OCI-LY7 (cell line): ENCODE measurements around the gene HIP1. TPM values are rescaled to one million over a fixed set of nuclear protein-coding genes. Genes with fewer than 3 reads are reported as not detected.
"Not testable (repeated sequence)": the region's sequence is repeated elsewhere in the genome, so short reads cannot be mapped to it uniquely, and the experiment has no call there.

Experiments used
- BruUV-seq: library from RNA; stranded (reverse); fragments of 400-500 nt; replicated peaks from 2 replicates; lab custom pipeline; 2021; lab: Mats Ljungman, UMichigan
- CTCF ChIA-PET: fragments of 300-600 bp; sonication (Branson Sonifier 250); formaldehyde crosslinking; loops from one replicate; lab custom pipeline; 2022; ENCODE audit warnings: antibody characterized with exemption; ENCODE audit not compliant: unreplicated experiment; lab: Charles Lee
- POLR2A ChIA-PET: fragments of 300-600 bp; sonication (Branson Sonifier 250); formaldehyde crosslinking; loops from one replicate; lab custom pipeline; 2022; ENCODE audit warnings: antibody characterized with exemption; lab: Charles Lee
- DNase-seq: peaks from one replicate; pipeline ENCODE4 v3.0.0-alpha.2; 2015; ENCODE audit warnings: low spot score
- H2AFZ ChIP-seq: fragments of 200-600 bp; sonication (generic), shearing (Covaris generic); 2 replicates; pipeline ENCODE4 v1.6.1; 2014; ENCODE audit warnings: mild to moderate bottlenecking, antibody characterized with exemption, low read length, moderate library complexity
- H3K27ac ChIP-seq: fragments of 200-600 bp; sonication (generic); 2 replicates; pipeline ENCODE4 v1.5.1; 2014; ENCODE audit warnings: mixed run types, low read depth, mild to moderate bottlenecking, moderate library complexity, low read length, inconsistent platforms; ENCODE audit not compliant: poor library complexity, severe bottlenecking
- H3K36me3 ChIP-seq: fragments of 200-600 bp; sonication (generic); 2 replicates; pipeline ENCODE4 v1.6.1; 2014; ENCODE audit warnings: mild to moderate bottlenecking, antibody characterized with exemption, low read length, moderate library complexity, mixed read lengths; ENCODE audit not compliant: insufficient read depth
- H3K4me1 ChIP-seq: fragments of 200-600 bp; sonication (generic); 2 replicates; pipeline ENCODE4 v1.5.1; 2014; ENCODE audit warnings: mild to moderate bottlenecking, low read length; ENCODE audit not compliant: insufficient read depth, poor library complexity, severe bottlenecking
- H3K4me2 ChIP-seq: fragments of 200-600 bp; sonication (generic); 2 replicates; pipeline ENCODE4 v1.6.1; 2014; ENCODE audit warnings: mild to moderate bottlenecking, low read length
- H3K4me3 ChIP-seq: fragments of 200-600 bp; sonication (generic); 2 replicates; pipeline ENCODE4 v1.5.1; 2014; ENCODE audit warnings: mild to moderate bottlenecking, low read depth, low read length; ENCODE audit not compliant: poor library complexity, severe bottlenecking
- H3K79me2 ChIP-seq: fragments of 200-600 bp; sonication (generic); 2 replicates; pipeline ENCODE4 v1.6.1; 2016; ENCODE audit warnings: low read depth, mild to moderate bottlenecking, low read length, moderate library complexity, mixed read lengths; ENCODE audit not compliant: insufficient read depth
- H3K9me2 ChIP-seq: fragments of 200-600 bp; sonication (generic); 2 replicates; pipeline ENCODE4 v1.6.1; 2016; ENCODE audit warnings: mild to moderate bottlenecking, low read length, mixed read lengths; ENCODE audit not compliant: insufficient read depth
- H3K9me3 ChIP-seq: fragments of 200-600 bp; sonication (generic); 2 replicates; pipeline ENCODE4 v1.6.1; 2014; ENCODE audit warnings: mild to moderate bottlenecking, mixed run types, low read length, mixed read lengths
- H4K20me1 ChIP-seq: fragments of 200-600 bp; sonication (generic); 2 replicates; pipeline ENCODE4 v1.6.1; 2014; ENCODE audit warnings: mild to moderate bottlenecking, antibody characterized with exemption, low read length, moderate library complexity, mixed read lengths; ENCODE audit not compliant: insufficient read depth
- CTCF ChIP-seq: fragments of 200-600 bp; sonication (generic); conservative IDR thresholded peaks from 2 replicates; pipeline ENCODE4 v1.5.1; 2014; ENCODE audit warnings: mild to moderate bottlenecking, antibody characterized with exemption, low read length, moderate library complexity, mixed read lengths
- EZH2phosphoT487 ChIP-seq: fragments of 200-600 bp; sonication (generic); IDR thresholded peaks from 2 replicates; pipeline ENCODE4 v1.6.1; 2018; ENCODE audit warnings: low read depth, borderline replicate concordance, mild to moderate bottlenecking, mixed run types, antibody characterized with exemption, low read length, moderate library complexity, mixed read lengths
- intact Hi-C: fragments of 100-400 bp; cut with micrococcal nuclease; formaldehyde crosslinking; loops from one replicate; pipeline ENCODE4 v1.10.0; 2022; ENCODE audit not compliant: unreplicated experiment
- total RNA-seq, 2 experiments: library from RNA; depleted of rRNA in 1 of 2; stranded (reverse); fragments of >200 nt in 1 of 2; shearing (Covaris generic) in 1 of 2; gene quantifications; 2 replicates each; pipeline ENCODE4 v1.2.3, GENCODE V29; 2014 to 2022

Gene HIP1
- total RNA-seq, 2 experiments from 2014 or later: 15.0 to 27.8 TPM

- no peak for DNase-seq
- intact Hi-C loops: no loop called here
- Histone ChIP-seq H3K9me2 (no peaks in the 10 kb centered on the region), H2AFZ (no peak overlapping the region), H3K4me2 (no peak overlapping the region), H3K27ac (no peak overlapping the region), H3K4me3 (no peak overlapping the region), H3K9me3 (no peaks in the 10 kb centered on the region), H3K4me1 (no peaks in the 10 kb centered on the region), H3K36me3 (no peaks in the 10 kb centered on the region; the same call in 1 of the 2 replicates), H3K79me2 (no peaks in the 10 kb centered on the region), H4K20me1 (no peaks in the 10 kb centered on the region)
- POLR2A ChIA-PET: interaction anchor here (0.6 kb wide), 2 partner anchors 13 kb away, joined by 3 to 4 read pairs; no protein-coding TSS in a partner anchor
- CTCF ChIA-PET: interaction anchor here (0.6 kb wide), 1 partner anchor 9 kb away, joined by 3 read pairs; no protein-coding TSS in a partner anchor
- BruUV-seq: no TSS peak
- TF ChIP-seq CTCF (no peak), EZH2phosphoT487 (no peak)
Observed at GRCh38 chr7:75608451-75609122, 130.2 kb downstream of the HIP1 start.

GRCh38 chr7:75604408-75604807 lies 134.3 kb downstream of the HIP1 start:
- H3K27ac ChIP-seq: no peak overlapping the region
- no peaks in the 10 kb centered on the region for H3K9me3 ChIP-seq
- no TSS peak for BruUV-seq
- H3K36me3 ChIP-seq: no peaks in the 10 kb centered on the region; the same call in 1 of the 2 replicates
- no peaks in the 10 kb centered on the region for H3K9me2 ChIP-seq
- intact Hi-C loops: loop anchor here (5.0 kb wide), 1 partner anchor 38 kb away; no protein-coding TSS in a partner anchor
- no peak overlapping the region for H3K4me2 ChIP-seq
- no peaks in the 10 kb centered on the region for H3K4me1 ChIP-seq
- no peak overlapping the region for H2AFZ ChIP-seq
- CTCF ChIA-PET: no interaction called here
- H3K79me2 ChIP-seq: no peaks in the 10 kb centered on the region
- TF ChIP-seq CTCF: no peak
- no peak for TF ChIP-seq EZH2phosphoT487
- H4K20me1 ChIP-seq: no peaks in the 10 kb centered on the region
- H3K4me3 ChIP-seq: no peak overlapping the region
- POLR2A ChIA-PET: interaction anchor here (0.6 kb wide), 1 partner anchor 236 kb away, joined by 3 read pairs; no protein-coding TSS in a partner anchor
- no peak for DNase-seq

- CTCF ChIA-PET, BruUV-seq: not testable (repeated sequence)
Observed at GRCh38 chr7:75602831-75603230, 135.9 kb downstream of the HIP1 start.

More at GRCh38 chr7:75602831-75603230, 135.9 kb downstream of the HIP1 start:
- DNase-seq, H3K4me1 ChIP-seq, H2AFZ ChIP-seq, H4K20me1 ChIP-seq, H3K4me2 ChIP-seq, H3K79me2 ChIP-seq, H3K9me3 ChIP-seq, H3K9me2 ChIP-seq, H3K27ac ChIP-seq, H3K36me3 ChIP-seq, H3K4me3 ChIP-seq: not testable (repeated sequence)
- intact Hi-C loops: loop anchor here (5.0 kb wide), 1 partner anchor 39 kb away; no protein-coding TSS in a partner anchor
- POLR2A ChIA-PET: interaction anchor here (0.6 to 0.8 kb wide), 2 partner anchors 8 to 60 kb away, joined by 3 read pairs; no protein-coding TSS in a partner anchor
